ENCODE data around the gene INPP4B. TPM values are rescaled to one million over a fixed set of nuclear protein-coding genes. Genes with fewer than 3 reads are reported as not detected.
A peak's percentile ranks its signal among the peaks of the same experiment; 100 is the strongest.

INPP4B gene
- total and polyA plus RNA-seq, 2 donors (not counting 1 experiment from before 2014, with no cell fraction given) = 19.7 to 22.2 TPM

DNA sequence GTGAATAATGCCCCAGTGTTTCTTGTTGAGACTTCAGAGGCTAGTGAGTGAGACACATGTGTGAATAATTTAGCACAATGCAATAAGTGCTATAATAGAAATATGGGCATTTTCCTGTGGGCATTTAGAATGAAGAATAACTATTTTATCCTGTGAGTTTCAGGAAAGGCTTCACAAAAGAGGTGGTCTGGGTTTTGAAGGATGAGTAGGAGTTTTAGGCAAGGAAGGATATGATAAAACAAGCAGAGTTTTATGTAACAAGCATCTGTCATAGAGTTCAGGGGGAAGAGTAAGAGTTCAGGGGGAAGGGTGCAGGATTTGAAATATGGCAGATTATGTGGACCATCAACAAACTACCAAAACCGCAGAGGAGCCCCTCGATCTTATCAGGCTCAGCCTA is 529.2 kb downstream of the INPP4B start:
- Histone ChIP-seq H3K36me3 (ENCODE audit: control insufficient read depth, insufficient read depth, low read length) (no peaks in the 10 kb centered on the region), H3K79me2 (ENCODE audit: control insufficient read depth, insufficient read depth, low read length) (no peaks in the 10 kb centered on the region), H3K4me1 (ENCODE audit: control insufficient read depth, extremely low read depth, insufficient read depth, low read length) (no peaks in the 10 kb centered on the region), H3K4me2 (ENCODE audit: extremely low read depth, insufficient read depth, low read length) (no peak overlapping the region), H3K4me3 (replicated peaks in 1 of 4; ENCODE audit: control extremely low read depth in 1 of 4, insufficient read depth in 1 of 4, low read depth in 3 of 4, low read length in 4 of 4) (no peak overlapping the region), H3K27ac (ENCODE audit: insufficient read depth, low read length) (no peak overlapping the region), H4K20me1 (ENCODE audit: control insufficient read depth, extremely low read depth, insufficient read depth, low read length) (no peaks in the 10 kb centered on the region), H2AFZ (ENCODE audit: low read length) (no peak overlapping the region), H3K9ac (ENCODE audit: insufficient read depth, low read length) (no peak overlapping the region), H3K27me3 (ENCODE audit: control insufficient read depth, insufficient read depth, low read length) (no peaks in the 10 kb centered on the region), H3K9me3 (ENCODE audit: control insufficient read depth, insufficient read depth, low read depth, low read length) (no peaks in the 10 kb centered on the region)
- TF ChIP-seq, protein P1, sequence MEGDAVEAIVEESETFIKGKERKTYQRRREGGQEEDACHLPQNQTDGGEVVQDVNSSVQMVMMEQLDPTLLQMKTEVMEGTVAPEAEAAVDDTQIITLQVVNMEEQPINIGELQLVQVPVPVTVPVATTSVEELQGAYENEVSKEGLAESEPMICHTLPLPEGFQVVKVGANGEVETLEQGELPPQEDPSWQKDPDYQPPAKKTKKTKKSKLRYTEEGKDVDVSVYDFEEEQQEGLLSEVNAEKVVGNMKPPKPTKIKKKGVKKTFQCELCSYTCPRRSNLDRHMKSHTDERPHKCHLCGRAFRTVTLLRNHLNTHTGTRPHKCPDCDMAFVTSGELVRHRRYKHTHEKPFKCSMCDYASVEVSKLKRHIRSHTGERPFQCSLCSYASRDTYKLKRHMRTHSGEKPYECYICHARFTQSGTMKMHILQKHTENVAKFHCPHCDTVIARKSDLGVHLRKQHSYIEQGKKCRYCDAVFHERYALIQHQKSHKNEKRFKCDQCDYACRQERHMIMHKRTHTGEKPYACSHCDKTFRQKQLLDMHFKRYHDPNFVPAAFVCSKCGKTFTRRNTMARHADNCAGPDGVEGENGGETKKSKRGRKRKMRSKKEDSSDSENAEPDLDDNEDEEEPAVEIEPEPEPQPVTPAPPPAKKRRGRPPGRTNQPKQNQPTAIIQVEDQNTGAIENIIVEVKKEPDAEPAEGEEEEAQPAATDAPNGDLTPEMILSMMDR (conservative IDR thresholded peaks at IDR 0.05 in 1 of 2, IDR thresholded peaks at IDR 0.05 in 1 of 2; ENCODE audit: low read depth in 1 of 2, low read length in 2 of 2) = no peak
- TF ChIP-seq EZH2 (IDR thresholded peaks at IDR 0.05; ENCODE audit: low read length, missing control alignments) = no peak
- no peak for DNase-seq (ENCODE audit: low read depth in 2 of 2)

DNA sequence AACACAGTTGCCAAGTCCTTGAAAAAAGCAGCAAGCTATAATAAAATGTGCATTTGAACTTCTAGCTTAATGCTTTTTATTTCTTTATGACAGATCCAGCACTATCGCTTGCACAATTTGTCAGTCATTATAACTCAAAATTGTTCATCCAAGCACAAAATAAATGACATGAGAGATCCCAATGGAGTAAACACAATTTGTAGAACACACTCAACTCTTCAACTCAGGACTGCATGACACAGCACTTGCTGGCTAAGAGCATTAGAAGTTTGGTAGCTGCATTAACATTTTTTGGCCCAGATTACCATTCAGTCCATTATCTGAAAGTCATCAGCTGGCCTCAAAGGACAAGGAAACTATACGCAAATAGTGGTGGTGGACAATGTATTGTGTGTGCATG is 530.1 kb downstream of the INPP4B start:
- Histone ChIP-seq H3K9me3 (ENCODE audit: control insufficient read depth, insufficient read depth, low read depth, low read length) (no peaks in the 10 kb centered on the region), H3K36me3 (ENCODE audit: control insufficient read depth, insufficient read depth, low read length) (no peaks in the 10 kb centered on the region), H3K4me2 (ENCODE audit: extremely low read depth, insufficient read depth, low read length) (no peak overlapping the region), H4K20me1 (ENCODE audit: control insufficient read depth, extremely low read depth, insufficient read depth, low read length) (no peaks in the 10 kb centered on the region), H3K79me2 (ENCODE audit: control insufficient read depth, insufficient read depth, low read length) (no peaks in the 10 kb centered on the region), H3K27ac (ENCODE audit: insufficient read depth, low read length) (no peak overlapping the region), H2AFZ (ENCODE audit: low read length) (no peak overlapping the region), H3K9ac (ENCODE audit: insufficient read depth, low read length) (no peak overlapping the region), H3K27me3 (ENCODE audit: control insufficient read depth, insufficient read depth, low read length) (no peaks in the 10 kb centered on the region), H3K4me1 (ENCODE audit: control insufficient read depth, extremely low read depth, insufficient read depth, low read length) (no peaks in the 10 kb centered on the region), H3K4me3 (replicated peaks in 1 of 4; ENCODE audit: control extremely low read depth in 1 of 4, insufficient read depth in 1 of 4, low read depth in 3 of 4, low read length in 4 of 4) (no peak overlapping the region)
- no peak for TF ChIP-seq EZH2 (IDR thresholded peaks at IDR 0.05; ENCODE audit: low read length, missing control alignments)
- TF ChIP-seq, protein P1 (conservative IDR thresholded peaks at IDR 0.05 in 1 of 2, IDR thresholded peaks at IDR 0.05 in 1 of 2; ENCODE audit: low read depth in 1 of 2, low read length in 2 of 2) = no peak
- peak in 1 of 2 donors; percentile 43 for DNase-seq (ENCODE audit: low read depth in 2 of 2)

DNA sequence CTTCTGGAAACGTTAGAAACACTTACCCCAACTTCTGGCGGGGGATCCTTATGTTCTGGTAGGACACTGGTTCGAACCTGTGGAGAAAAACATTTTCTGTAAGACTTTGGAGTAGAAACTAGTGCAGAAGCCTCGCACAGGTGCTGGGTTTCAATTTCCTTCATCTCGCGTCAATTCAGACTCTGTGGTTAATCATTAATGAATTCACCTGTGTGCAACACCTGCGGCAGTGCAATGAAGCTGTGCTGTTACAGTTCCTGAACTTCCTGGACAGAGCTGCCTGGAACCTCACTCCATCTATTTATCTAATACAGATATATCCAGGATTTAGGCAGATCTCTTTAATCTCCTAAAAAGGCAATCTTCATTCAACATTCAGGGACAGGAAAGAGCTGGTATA is 531.4 kb downstream of the INPP4B start:
- Histone ChIP-seq H3K27ac (ENCODE audit: insufficient read depth, low read length) (no peak overlapping the region), H3K4me3 (replicated peaks in 1 of 4; ENCODE audit: control extremely low read depth in 1 of 4, insufficient read depth in 1 of 4, low read depth in 3 of 4, low read length in 4 of 4) (no peak overlapping the region), H3K36me3 (ENCODE audit: control insufficient read depth, insufficient read depth, low read length) (no peaks in the 10 kb centered on the region), H3K4me2 (ENCODE audit: extremely low read depth, insufficient read depth, low read length) (no peak overlapping the region), H3K27me3 (ENCODE audit: control insufficient read depth, insufficient read depth, low read length) (no peaks in the 10 kb centered on the region), H2AFZ (ENCODE audit: low read length) (no peak overlapping the region), H4K20me1 (ENCODE audit: control insufficient read depth, extremely low read depth, insufficient read depth, low read length) (no peaks in the 10 kb centered on the region), H3K4me1 (ENCODE audit: control insufficient read depth, extremely low read depth, insufficient read depth, low read length) (no peaks in the 10 kb centered on the region), H3K79me2 (ENCODE audit: control insufficient read depth, insufficient read depth, low read length) (no peaks in the 10 kb centered on the region), H3K9ac (ENCODE audit: insufficient read depth, low read length) (no peak overlapping the region), H3K9me3 (ENCODE audit: control insufficient read depth, insufficient read depth, low read depth, low read length) (no peaks in the 10 kb centered on the region)
- no peak for DNase-seq (ENCODE audit: low read depth in 2 of 2)
- TF ChIP-seq, protein P1 (conservative IDR thresholded peaks at IDR 0.05 in 1 of 2, IDR thresholded peaks at IDR 0.05 in 1 of 2; ENCODE audit: low read depth in 1 of 2, low read length in 2 of 2) = no peak
- TF ChIP-seq EZH2 (IDR thresholded peaks at IDR 0.05; ENCODE audit: low read length, missing control alignments) = no peak

Measured in fibroblast of lung (primary cell).